ENCODE results near the gene PTPRN2. TPM values are rescaled to one million over a fixed set of nuclear protein-coding genes. Genes with fewer than 3 reads are reported as not detected.

Gene PTPRN2
- total RNA-seq, 2 donors from 2014 or later: 0.72 to 0.79 TPM

DNA sequence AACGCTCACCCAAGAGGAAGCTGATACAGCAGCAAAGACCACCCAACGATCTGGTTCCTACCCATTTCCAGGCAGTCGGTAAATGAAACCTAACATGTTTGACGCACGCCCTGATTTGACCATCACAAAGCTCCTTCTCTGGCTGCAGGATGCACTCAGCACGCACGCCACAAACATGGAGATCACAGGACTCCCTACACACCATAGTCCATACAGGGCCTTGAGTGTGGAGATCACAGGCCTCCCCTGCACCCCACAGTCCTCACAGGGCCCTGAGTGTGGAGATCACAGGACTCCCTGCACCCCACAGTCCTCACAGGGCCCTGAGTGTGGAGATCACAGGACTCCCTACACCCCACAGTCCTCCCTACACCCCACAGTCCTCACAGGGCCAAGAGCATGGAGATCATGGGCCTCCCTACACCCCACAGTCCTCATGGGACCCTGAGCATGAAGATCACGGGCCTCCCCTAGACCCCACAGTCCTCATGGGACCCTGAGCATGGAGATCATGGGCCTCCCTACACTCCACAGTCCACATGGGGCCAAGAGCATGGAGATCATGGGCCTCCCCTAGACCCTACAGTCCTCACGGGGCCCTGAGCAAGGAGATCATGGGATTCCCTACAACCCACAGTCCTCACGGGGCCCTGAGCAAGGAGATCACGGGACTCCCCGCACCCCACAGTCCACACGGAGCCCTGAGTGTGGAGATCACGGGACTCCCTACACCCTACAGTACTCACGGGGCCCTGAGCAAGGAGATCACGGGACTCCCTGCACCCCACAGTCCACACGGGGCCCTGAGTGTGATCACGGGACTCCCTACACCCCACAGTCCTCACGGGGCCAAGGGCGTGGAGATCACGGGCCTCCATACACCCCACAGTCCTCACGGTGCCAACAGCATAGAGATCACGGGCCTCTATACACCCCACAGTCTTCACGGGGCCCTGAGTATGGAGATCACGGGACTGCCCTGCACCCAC is 841.6 kb downstream of the PTPRN2 start:
- no peak overlapping the region for H3K27ac Mint-ChIP-seq
- no peak for ATAC-seq (replicated peaks in 1 of 2)
- H3K4me3 Mint-ChIP-seq: no peak overlapping the region
- H3K4me1 Mint-ChIP-seq (ENCODE audit: low read depth): no peaks in the 10 kb centered on the region
- H3K27me3 Mint-ChIP-seq (ENCODE audit: low read depth): peaks cover 6% of the 10 kb centered on the region
- no peak for DNase-seq
- no peaks in the 10 kb centered on the region for H3K36me3 Mint-ChIP-seq (ENCODE audit: insufficient read depth in 2 of 2)
- H3K9me3 Mint-ChIP-seq: no peaks in the 10 kb centered on the region

GRCh38 chr7:157744786-157745601 is 842.6 kb downstream of the PTPRN2 start:
- Mint-ChIP-seq H3K27ac (no peak overlapping the region), H3K27me3 (ENCODE audit: low read depth) (peaks cover 6% of the 10 kb centered on the region), H3K4me3 (no peak overlapping the region), H3K9me3 (no peaks in the 10 kb centered on the region), H3K4me1 (ENCODE audit: low read depth) (no peaks in the 10 kb centered on the region), H3K36me3 (ENCODE audit: insufficient read depth in 2 of 2) (no peaks in the 10 kb centered on the region)
- ATAC-seq (replicated peaks in 1 of 2) (no peak), DNase-seq (no peak)

DNA sequence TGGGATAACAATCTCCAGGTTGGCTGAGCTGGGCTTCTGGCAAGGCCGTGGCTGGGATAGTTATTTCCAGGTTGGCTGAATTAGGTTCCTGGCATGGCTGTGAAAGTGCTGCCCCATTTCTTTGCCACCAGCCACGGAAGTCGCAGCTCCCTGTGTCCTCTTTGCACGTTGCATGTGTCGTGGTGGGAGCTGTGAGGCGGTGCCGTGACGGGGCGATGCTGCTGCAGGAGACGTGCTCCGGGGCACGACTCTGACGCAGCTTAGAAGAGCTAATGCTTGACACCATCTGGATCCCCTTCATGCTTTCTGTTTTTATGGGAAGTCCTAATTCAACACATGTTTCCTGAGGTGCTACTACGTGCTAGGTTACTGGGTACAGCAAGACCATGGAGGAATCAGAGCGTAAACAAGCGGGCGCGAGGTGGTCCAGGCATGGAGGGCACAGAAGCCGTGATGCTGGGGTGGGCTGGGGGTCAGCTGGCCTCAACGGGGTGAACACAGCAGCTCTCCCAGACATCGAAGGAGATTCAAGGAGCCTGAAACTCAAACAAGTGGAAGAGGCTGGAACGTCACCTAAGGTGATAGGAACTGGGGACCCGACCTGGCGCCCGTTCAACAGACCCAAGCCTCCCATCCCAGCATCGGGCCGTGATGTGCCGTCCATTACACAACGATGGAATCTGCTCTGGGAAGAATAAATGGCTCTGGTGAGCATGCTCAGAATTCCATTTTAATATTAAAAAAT is 843.7 kb downstream of the PTPRN2 start:
- no peak overlapping the region for H3K27ac Mint-ChIP-seq
- no peak overlapping the region for H3K4me3 Mint-ChIP-seq
- no peaks in the 10 kb centered on the region for H3K36me3 Mint-ChIP-seq (ENCODE audit: insufficient read depth in 2 of 2)
- ATAC-seq (replicated peaks in 1 of 2) (no peak), DNase-seq (no peak)
- H3K27me3 Mint-ChIP-seq (ENCODE audit: low read depth): peaks cover 6% of the 10 kb centered on the region
- no peaks in the 10 kb centered on the region for H3K9me3 Mint-ChIP-seq
- H3K4me1 Mint-ChIP-seq (ENCODE audit: low read depth): no peaks in the 10 kb centered on the region

- Mint-ChIP-seq H3K4me1 (ENCODE audit: low read depth) (no peaks in the 10 kb centered on the region), H3K9me3 (no peaks in the 10 kb centered on the region), H3K27me3 (ENCODE audit: low read depth) (peaks cover 18% of the 10 kb centered on the region), H3K4me3 (no peak overlapping the region), H3K36me3 (ENCODE audit: insufficient read depth in 2 of 2) (no peaks in the 10 kb centered on the region), H3K27ac (no peak overlapping the region)
- no peak for DNase-seq
- no peak for ATAC-seq (replicated peaks in 1 of 2)
Measured at GRCh38 chr7:157740251-157740798, 847.3 kb downstream of the PTPRN2 start.

DNA sequence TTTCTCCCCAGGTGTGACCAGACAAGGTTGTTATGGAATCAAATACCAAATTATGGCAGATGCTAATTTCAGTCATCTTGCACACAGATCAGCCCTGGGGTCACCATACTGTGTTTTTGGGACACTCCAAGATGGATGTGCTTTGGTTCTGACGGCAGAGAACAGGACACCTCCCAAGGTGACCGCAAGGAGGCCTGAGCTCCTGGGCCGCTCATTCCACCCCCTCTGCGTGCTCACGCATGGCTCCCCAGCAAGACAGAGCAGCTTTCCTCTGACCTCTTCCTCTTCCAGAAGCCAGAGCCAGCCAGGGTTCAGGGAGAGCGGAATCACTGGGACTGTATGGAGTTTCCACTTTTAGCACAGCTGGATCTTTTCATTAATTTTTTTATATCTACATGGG is 848.0 kb downstream of the PTPRN2 start:
- no peaks in the 10 kb centered on the region for H3K9me3 Mint-ChIP-seq
- ATAC-seq (replicated peaks in 1 of 2): no peak
- H3K4me3 Mint-ChIP-seq: no peak overlapping the region
- peaks cover 18% of the 10 kb centered on the region for H3K27me3 Mint-ChIP-seq (ENCODE audit: low read depth)
- H3K36me3 Mint-ChIP-seq (ENCODE audit: insufficient read depth in 2 of 2): no peaks in the 10 kb centered on the region
- DNase-seq: no peak
- no peaks in the 10 kb centered on the region for H3K4me1 Mint-ChIP-seq (ENCODE audit: low read depth)
- H3K27ac Mint-ChIP-seq: no peak overlapping the region

DNA sequence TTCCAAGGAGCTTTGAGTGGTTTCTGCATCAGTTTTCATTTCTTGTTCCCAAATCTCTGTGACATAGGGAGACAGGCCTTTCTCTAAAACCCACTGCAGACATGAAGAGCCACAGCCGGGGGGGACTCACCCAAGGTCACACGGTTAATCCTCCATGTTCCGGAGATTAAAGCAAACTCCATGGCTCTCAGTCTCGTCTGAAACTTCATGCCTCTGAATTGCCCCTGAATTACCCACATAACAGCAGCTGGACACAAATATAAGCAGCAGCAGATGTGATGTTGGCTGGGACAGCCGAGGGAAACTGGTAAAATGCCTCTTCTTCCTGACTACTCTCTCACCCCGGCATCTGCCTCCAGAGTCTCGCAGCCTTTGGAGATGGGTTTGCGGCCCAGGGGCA is 848.6 kb downstream of the PTPRN2 start:
- Mint-ChIP-seq H3K4me1 (ENCODE audit: low read depth) (no peaks in the 10 kb centered on the region), H3K36me3 (ENCODE audit: insufficient read depth in 2 of 2) (no peaks in the 10 kb centered on the region), H3K4me3 (no peak overlapping the region)

DNA sequence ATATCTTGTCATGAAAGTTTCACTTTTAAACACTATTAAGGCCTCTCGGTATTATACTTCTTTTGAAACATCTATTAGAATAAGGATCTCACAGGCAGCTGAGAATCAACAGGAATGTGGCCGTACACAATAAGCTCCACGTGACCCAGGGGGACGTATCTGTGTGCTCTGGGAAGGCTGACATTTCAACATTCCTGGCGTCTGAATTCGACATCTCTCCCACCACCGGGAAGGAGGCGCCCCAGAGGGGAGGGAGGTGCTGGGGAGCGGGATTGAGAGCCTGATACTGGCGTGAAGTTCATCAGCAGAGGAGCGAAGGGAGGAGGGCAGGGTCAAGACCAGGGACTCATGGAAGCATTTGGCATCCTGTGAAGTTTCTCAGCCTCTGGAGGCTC is 849.6 kb downstream of the PTPRN2 start:
- ATAC-seq (replicated peaks in 1 of 2) (no peak), DNase-seq (no peak)
- H3K27ac Mint-ChIP-seq: no peak overlapping the region
- peaks cover 18% of the 10 kb centered on the region for H3K27me3 Mint-ChIP-seq (ENCODE audit: low read depth)
- H3K4me3 Mint-ChIP-seq: no peak overlapping the region
- H3K36me3 Mint-ChIP-seq (ENCODE audit: insufficient read depth in 2 of 2): no peaks in the 10 kb centered on the region
- H3K4me1 Mint-ChIP-seq (ENCODE audit: low read depth): no peaks in the 10 kb centered on the region
- peaks cover 0 to 2% of the 10 kb centered on the region in 2 donors for H3K9me3 Mint-ChIP-seq

More for the DNA sequence above, 848.6 kb downstream of the PTPRN2 start:
- no peak for ATAC-seq (replicated peaks in 1 of 2)
- Mint-ChIP-seq H3K27me3 (ENCODE audit: low read depth) (peaks cover 18% of the 10 kb centered on the region), H3K9me3 (peaks cover 0 to 2% of the 10 kb centered on the region in 2 donors), H3K27ac (no peak overlapping the region)
- no peak for DNase-seq

- Mint-ChIP-seq H3K4me3 (no peak overlapping the region), H3K36me3 (ENCODE audit: insufficient read depth in 2 of 2) (no peaks in the 10 kb centered on the region), H3K27ac (no peak overlapping the region), H3K4me1 (ENCODE audit: low read depth) (no peaks in the 10 kb centered on the region), H3K9me3 (peaks cover 0 to 2% of the 10 kb centered on the region in 2 donors), H3K27me3 (ENCODE audit: low read depth) (peaks cover 18% of the 10 kb centered on the region)
- DNase-seq (no peak), ATAC-seq (replicated peaks in 1 of 2) (no peak)
Measured at GRCh38 chr7:157737151-157738065, 850.2 kb downstream of the PTPRN2 start.

GRCh38 chr7:157736341-157736740 is 851.3 kb downstream of the PTPRN2 start:
- no peak for DNase-seq
- Mint-ChIP-seq H3K27ac (no peak overlapping the region), H3K4me3 (no peak overlapping the region), H3K27me3 (ENCODE audit: low read depth) (peaks cover 12% of the 10 kb centered on the region), H3K4me1 (ENCODE audit: low read depth) (no peaks in the 10 kb centered on the region), H3K36me3 (ENCODE audit: insufficient read depth in 2 of 2) (no peaks in the 10 kb centered on the region), H3K9me3 (peaks cover 0 to 2% of the 10 kb centered on the region in 2 donors)
- ATAC-seq (replicated peaks in 1 of 2): no peak

- Mint-ChIP-seq H3K36me3 (ENCODE audit: insufficient read depth in 2 of 2) (no peaks in the 10 kb centered on the region), H3K4me3 (no peak overlapping the region), H3K4me1 (ENCODE audit: low read depth) (no peaks in the 10 kb centered on the region), H3K9me3 (peaks cover 0 to 2% of the 10 kb centered on the region in 2 donors), H3K27ac (no peak overlapping the region), H3K27me3 (ENCODE audit: low read depth) (peaks cover 12% of the 10 kb centered on the region)
- ATAC-seq (replicated peaks in 1 of 2): no peak
- DNase-seq: no peak
Measured at GRCh38 chr7:157735826-157736225, 851.8 kb downstream of the PTPRN2 start.

GRCh38 chr7:157734676-157735640 is 852.7 kb downstream of the PTPRN2 start:
- Mint-ChIP-seq H3K4me3 (no peak overlapping the region), H3K27me3 (ENCODE audit: low read depth) (peaks cover 12% of the 10 kb centered on the region), H3K27ac (no peak overlapping the region), H3K9me3 (peaks cover 0 to 2% of the 10 kb centered on the region in 2 donors), H3K4me1 (ENCODE audit: low read depth) (no peaks in the 10 kb centered on the region), H3K36me3 (ENCODE audit: insufficient read depth in 2 of 2) (no peaks in the 10 kb centered on the region)
- ATAC-seq (replicated peaks in 1 of 2): no peak
- DNase-seq: no peak
